B cell (primary cell): ENCODE results near the gene ARPC5L. TPM values are rescaled to one million over a fixed set of nuclear protein-coding genes. Genes with fewer than 3 reads are reported as not detected.

Source experiments
- ATAC-seq: fragments of 200-7000 bp; cut with Tn5 transposase; one replicate; pipeline ENCODE4 v1.10.0; 2021; ENCODE audit warnings: low read depth, mild to moderate bottlenecking, moderate number of reproducible peaks, moderate library complexity
- CTCF ChIA-PET: fragments of 350-600 bp; sonication (Branson Sonifier 250); formaldehyde crosslinking; loops from one replicate; lab custom pipeline; 2021; ENCODE audit warnings: antibody characterized with exemption, inconsistent platforms; lab: Charles Lee
- POLR2A ChIA-PET: fragments of 350-600 bp; sonication (Branson Sonifier 250); formaldehyde crosslinking; loops from one replicate; lab custom pipeline; 2021; ENCODE audit warnings: antibody characterized with exemption; lab: Charles Lee
- DNase-seq: peaks from one replicate; pipeline ENCODE4 v3.0.0; 2013
- H2AFZ ChIP-seq: 2 replicates; pipeline ENCODE4 v1.6.1; 2012; ENCODE audit warnings: mild to moderate bottlenecking, low read depth, low read length; ENCODE audit not compliant: insufficient read depth, poor library complexity, severe bottlenecking
- H3K27ac ChIP-seq, 2 donors: 1 replicate in 1 of 2; 2 replicates in 1 of 2; pipeline ENCODE4 v1.5.1; 2012 to 2013; ENCODE audit warnings: low read length in 2 of 2, mild to moderate bottlenecking in 2 of 2, moderate library complexity in 1 of 2
- H3K27me3 ChIP-seq, 4 experiments: fragments of 200-600 bp in 1 of 4; sonication (generic) in 1 of 4; replicated peaks in 1 of 4; 1 replicate in 2 of 4; 2 replicates in 2 of 4; pipeline versions ENCODE4 v1.6.1 to v1.7.0; 2013 to 2016; ENCODE audit warnings: low read length in 3 of 4, mild to moderate bottlenecking in 2 of 4, mixed read lengths in 1 of 4, moderate library complexity in 1 of 4; ENCODE audit not compliant: insufficient read depth in 4 of 4, control insufficient read depth in 3 of 4; ENCODE audit errors: control extremely low read depth in 1 of 4
- H3K36me3 ChIP-seq, 2 experiments: replicated peaks in 1 of 2; 1 replicate in 1 of 2; 2 replicates in 1 of 2; pipeline versions ENCODE4 v1.6.1 to v1.7.1; 2013; ENCODE audit warnings: low read length in 1 of 2; ENCODE audit not compliant: insufficient read depth in 2 of 2, control insufficient read depth in 1 of 2; ENCODE audit errors: control extremely low read depth in 1 of 2, extremely low read depth in 1 of 2
- H3K4me1 ChIP-seq, 2 donors: fragments of 200-600 bp in 1 of 2; sonication (generic) in 1 of 2; 1 replicate in 1 of 2; 2 replicates in 1 of 2; pipeline versions ENCODE4 v1.5.1 to v1.6.1; 2013 to 2017; ENCODE audit warnings: low read length in 2 of 2; ENCODE audit not compliant: control insufficient read depth in 2 of 2, insufficient read depth in 2 of 2
- H3K4me2 ChIP-seq: replicated peaks from 2 replicates; pipeline ENCODE3; 2012; ENCODE audit warnings: mild to moderate bottlenecking, low read depth, low read length; ENCODE audit not compliant: poor library complexity, severe bottlenecking
- H3K4me3 ChIP-seq, 5 experiments: fragments of 200-600 bp in 1 of 5; sonication (generic) in 1 of 5; 1 replicate in 3 of 5; 2 replicates in 2 of 5; pipeline versions ENCODE4 v1.5.1 to v1.7.0; 2011 to 2016; ENCODE audit warnings: low read length in 4 of 5, mild to moderate bottlenecking in 4 of 5, low read depth in 2 of 5, control low read depth in 1 of 5, moderate library complexity in 1 of 5; ENCODE audit not compliant: insufficient read depth in 1 of 5; ENCODE audit errors: control extremely low read depth in 1 of 5, extremely low read depth in 1 of 5
- H3K79me2 ChIP-seq: fragments of 200-600 bp; sonication (generic); one replicate; pipeline ENCODE4 v1.6.0; 2016; ENCODE audit warnings: low read length; ENCODE audit not compliant: control insufficient read depth, insufficient read depth
- H3K9ac ChIP-seq: fragments of 200-600 bp; sonication (generic); 2 replicates; pipeline ENCODE4 v1.6.1; 2017; ENCODE audit warnings: mild to moderate bottlenecking, low read length, moderate library complexity
- H3K9me3 ChIP-seq, 3 donors: one replicate each; pipeline versions ENCODE4 v1.6.1 to v1.7.1; 2013; ENCODE audit warnings: low read length in 2 of 3; ENCODE audit not compliant: control insufficient read depth in 2 of 3, insufficient read depth in 1 of 3; ENCODE audit errors: control extremely low read depth in 1 of 3
- H4K20me1 ChIP-seq: 2 replicates; pipeline ENCODE4 v1.6.0; 2012; ENCODE audit warnings: mild to moderate bottlenecking, low read length; ENCODE audit not compliant: insufficient read depth, control insufficient read depth, poor library complexity, severe bottlenecking
- H3K27ac Mint-ChIP-seq: one replicate; pipeline ENCODE4 v1.8.0; 2021; ENCODE audit warnings: mixed read lengths
- H3K27me3 Mint-ChIP-seq: one replicate; pipeline ENCODE4 v1.8.0; 2021; ENCODE audit warnings: mixed read lengths
- H3K4me1 Mint-ChIP-seq: one replicate; pipeline ENCODE4 v1.8.0; 2021; ENCODE audit warnings: mixed read lengths
- H3K4me3 Mint-ChIP-seq: one replicate; pipeline ENCODE4 v1.8.0; 2021; ENCODE audit warnings: mixed read lengths
- H3K9me3 Mint-ChIP-seq: one replicate; pipeline ENCODE4 v1.8.0; 2022; ENCODE audit warnings: mixed read lengths; ENCODE audit not compliant: insufficient read depth
- CTCF ChIP-seq: fragments of 200-600 bp; IDR thresholded peaks from one replicate; pipeline ENCODE4 v1.8.0; 2022; ENCODE audit warnings: antibody characterized with exemption, mild to moderate bottlenecking
- EZH2 ChIP-seq: IDR thresholded peaks from 2 replicates; pipeline ENCODE4 v1.6.1; 2012; ENCODE audit warnings: borderline replicate concordance, low read depth, mild to moderate bottlenecking, moderate library complexity, low read length; ENCODE audit not compliant: insufficient read depth, poor library complexity, severe bottlenecking
- WGBS: methylation state at CpG from one replicate; pipeline ENCODE4 v1.1.5; 2013; ENCODE audit warnings: missing lambda C conversion rate; ENCODE audit not compliant: insufficient coverage; 5-methylcytosine and 5-hydroxymethylcytosine counted together
- intact Hi-C: fragments of 100-400 bp; cut with micrococcal nuclease; formaldehyde crosslinking; loops from one replicate; pipeline ENCODE4 v1.10.0; 2022
- polyA plus RNA-seq: library from polyadenylated mRNA; depleted of rRNA; stranded (reverse); fragments of >200 nt; gene quantifications from 2 replicates; pipeline ENCODE4 v1.2.3, GENCODE V29; 2012
- total RNA-seq, 2 donors: library from RNA; stranded (reverse); fragments of 120-200 nt in 1 of 2; gene quantifications; 1 replicate in 1 of 2; 2 replicates in 1 of 2; pipeline versions ENCODE4 v1.2.3 to v1.2.4, GENCODE V29; 2013 to 2022

The ARPC5L gene
- total and polyA plus RNA-seq, 2 donors (not counting 1 experiment from before 2014, with no cell fraction given): 37.3 to 66.3 TPM

GRCh38 chr9:124889006-124889405 lies 27.1 kb downstream of the ARPC5L start:
- Histone ChIP-seq H2AFZ (no peak overlapping the region), H3K36me3 (peaks cover 0 to 76% of the 10 kb centered on the region in 2 experiments), H3K27ac (no peak overlapping the region), H4K20me1 (no peaks in the 10 kb centered on the region), H3K9ac (no peak overlapping the region), H3K9me3 (no peaks in the 10 kb centered on the region), H3K4me2 (no peak overlapping the region), H3K79me2 (no peaks in the 10 kb centered on the region), H3K27me3 (no peaks in the 10 kb centered on the region), H3K4me1 (no peaks in the 10 kb centered on the region), H3K4me3 (no peak overlapping the region)
- Mint-ChIP-seq H3K9me3 (no peaks in the 10 kb centered on the region), H3K4me3 (no peak overlapping the region), H3K27me3 (no peaks in the 10 kb centered on the region), H3K27ac (no peak overlapping the region), H3K4me1 (no peaks in the 10 kb centered on the region)
- ChIA-PET POLR2A (no interaction called here), CTCF (no interaction called here)
- ATAC-seq (no peak), DNase-seq (no peak)
- intact Hi-C loops: no loop called here
- TF ChIP-seq EZH2 (no peak), CTCF (no peak)
- 97% methylated on average over 13 of the region's 13 CpGs for WGBS

- H3K9ac ChIP-seq: no peak overlapping the region
- H3K4me3 Mint-ChIP-seq: no peak overlapping the region
- H3K4me1 ChIP-seq: no peaks in the 10 kb centered on the region
- H3K4me1 Mint-ChIP-seq: peaks cover 4% of the 10 kb centered on the region
- no peak for DNase-seq
- no peak overlapping the region for H3K27ac ChIP-seq
- H3K27me3 Mint-ChIP-seq: no peaks in the 10 kb centered on the region
- ChIA-PET CTCF (no interaction called here), POLR2A (no interaction called here)
- 95% methylated on average over 7 of the region's 7 CpGs for WGBS
- peaks cover 5% of the 10 kb centered on the region for H3K79me2 ChIP-seq
- no peak for TF ChIP-seq EZH2
- TF ChIP-seq CTCF: no peak
- H3K27ac Mint-ChIP-seq: no peak overlapping the region
- no peak overlapping the region for H2AFZ ChIP-seq
- H3K9me3 Mint-ChIP-seq: no peaks in the 10 kb centered on the region
- H3K27me3 ChIP-seq: no peaks in the 10 kb centered on the region
- H4K20me1 ChIP-seq: peaks cover 4% of the 10 kb centered on the region
- H3K9me3 ChIP-seq: no peaks in the 10 kb centered on the region
- peaks cover 0 to 68% of the 10 kb centered on the region in 2 experiments for H3K36me3 ChIP-seq
- H3K4me2 ChIP-seq: no peak overlapping the region
- intact Hi-C loops: loop anchor here (5.0 kb wide), 1 partner anchor 38 kb away; the partner anchor contains the start of gene WDR38
- no peak for ATAC-seq
- H3K4me3 ChIP-seq: no peak overlapping the region
These were observed 28.2 kb downstream of the ARPC5L start for GRCh38 chr9:124890179-124890578.
